HT1080 (cell line): Measurements from ENCODE around the gene MGAT4D. TPM values are rescaled to one million over a fixed set of nuclear protein-coding genes. Genes with fewer than 3 reads are reported as not detected.
"Not testable (repeated sequence)": the region's sequence is repeated elsewhere in the genome, so short reads cannot be mapped to it uniquely, and the experiment has no call there.

ENCODE experiments used
- DNase-seq: peaks from one replicate; pipeline ENCODE4 v3.0.0-alpha.2; 2015; ENCODE audit warnings: low read depth
- polyA plus RNA-seq, 2 experiments: library from polyadenylated mRNA; depleted of rRNA; stranded (reverse); fragments of >200 nt; gene quantifications; 2 replicates each; pipeline ENCODE4 v1.2.3, GENCODE V29; 2015
- total RNA-seq: library from RNA; depleted of rRNA; stranded (reverse); fragments of >200 nt; shearing (Covaris generic); gene quantifications from 2 replicates; pipeline ENCODE4 v1.2.3, GENCODE V29; 2014; rRNA removed

The MGAT4D gene
- not detected in 2 replicates for total RNA-seq
- polyA plus RNA-seq (2015; cell fraction: cytosol; rRNA removed), result not detected in 2 replicates
- polyA plus RNA-seq (2015; cell fraction: nucleus; rRNA removed), result not detected in 2 replicates

- DNase-seq, result no peak
Observed at GRCh38 chr4:140497747-140498636, at the start of gene MGAT4D. Gene MGAT4D (minus strand): TSS chr4:140498293. CDS start chr4:140498222, 71 bp downstream.

DNA sequence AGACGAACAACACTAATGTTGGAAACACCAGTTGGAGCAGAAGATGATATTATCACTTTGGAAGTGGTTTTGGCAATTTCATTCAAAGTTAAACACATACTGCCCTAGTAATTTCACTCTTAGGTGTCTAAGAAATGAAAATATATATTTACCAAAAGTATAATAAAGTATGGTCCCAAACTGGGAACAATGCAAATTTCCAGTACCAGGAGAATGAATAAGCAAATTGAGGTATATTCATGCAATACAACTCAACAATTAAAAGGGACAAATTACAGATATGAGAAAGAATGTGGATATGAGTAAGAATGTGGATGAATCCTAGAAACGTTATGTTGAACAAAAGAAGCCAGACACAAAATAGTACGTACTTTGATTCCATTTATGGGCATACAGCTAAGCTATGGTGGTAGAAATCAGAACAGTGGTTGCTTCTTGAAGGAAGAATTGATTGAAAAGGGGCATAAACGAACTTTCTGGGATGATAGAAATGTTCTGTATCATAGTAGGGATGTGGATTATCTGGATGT is 35.9 kb upstream of the MGAT4D start:
- peak; percentile 8 for DNase-seq

DNA sequence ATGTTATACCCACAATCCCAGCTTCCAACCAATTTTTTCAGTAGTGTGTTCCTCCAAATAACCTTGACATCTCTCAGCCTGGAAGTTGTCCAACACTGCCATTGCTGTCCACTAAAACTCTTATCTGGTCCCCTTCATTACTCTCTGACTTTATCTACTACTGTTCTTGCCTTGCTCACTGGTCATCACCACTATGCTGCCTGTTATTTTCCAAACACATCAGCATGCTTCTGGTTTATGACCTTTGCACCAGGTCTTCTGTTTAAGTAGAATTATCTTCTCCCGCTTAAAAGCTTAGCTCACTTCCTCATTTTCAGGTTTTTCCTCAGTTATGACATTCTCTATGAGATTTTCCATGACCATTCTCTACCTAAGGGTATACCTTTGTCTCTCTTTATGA is 31.3 kb upstream of the MGAT4D start:
- no peak for DNase-seq

- peak; percentile 97 for DNase-seq
Observed at GRCh38 chr4:140523857-140524742, 26.0 kb upstream of the MGAT4D start, which contains the start of gene ELMOD2. Gene ELMOD2 (plus strand): TSS chr4:140524168. CDS start chr4:140525429, 1,261 bp downstream.

- no peak for DNase-seq
Observed at GRCh38 chr4:140523370-140523856, 25.3 kb upstream of the MGAT4D start.

DNA sequence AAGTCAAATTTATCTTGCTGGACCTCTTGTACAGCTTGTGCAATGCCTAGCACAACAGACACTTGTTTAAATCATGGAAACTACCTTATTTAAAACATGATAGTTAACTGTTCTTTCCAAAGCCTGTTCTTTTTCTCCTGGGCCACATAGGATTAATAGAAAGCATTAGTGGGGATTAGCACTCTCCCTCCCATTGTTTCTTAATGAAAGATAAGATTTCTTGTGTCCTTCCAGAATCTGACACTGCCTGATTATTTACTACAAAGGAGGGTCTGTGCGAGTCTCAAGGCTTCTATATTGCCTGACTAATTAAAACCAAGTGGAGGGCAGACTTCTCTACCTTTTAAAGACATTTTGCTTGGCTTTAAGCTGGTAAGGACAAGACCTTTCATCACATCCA is 17.3 kb upstream of the MGAT4D start:
- DNase-seq, result no peak

DNA sequence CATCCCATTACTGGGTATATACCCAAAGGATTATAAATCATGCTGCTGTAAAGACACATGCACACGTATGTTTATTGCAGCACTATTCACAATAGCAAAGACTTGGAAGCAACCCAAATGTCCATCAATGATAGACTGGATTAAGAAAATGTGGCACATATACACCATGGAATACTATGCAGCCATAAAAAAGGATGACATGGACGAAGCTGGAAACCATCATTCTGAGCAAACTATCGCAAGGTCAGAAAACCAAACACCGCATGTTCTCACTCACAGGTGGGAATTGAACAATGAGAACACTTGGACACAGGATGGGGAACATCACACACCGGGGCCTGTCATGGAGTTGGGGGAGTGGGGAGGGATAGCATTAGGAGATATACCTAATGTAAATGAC is 15.7 kb upstream of the MGAT4D start:
- not testable (repeated sequence) for DNase-seq

DNA sequence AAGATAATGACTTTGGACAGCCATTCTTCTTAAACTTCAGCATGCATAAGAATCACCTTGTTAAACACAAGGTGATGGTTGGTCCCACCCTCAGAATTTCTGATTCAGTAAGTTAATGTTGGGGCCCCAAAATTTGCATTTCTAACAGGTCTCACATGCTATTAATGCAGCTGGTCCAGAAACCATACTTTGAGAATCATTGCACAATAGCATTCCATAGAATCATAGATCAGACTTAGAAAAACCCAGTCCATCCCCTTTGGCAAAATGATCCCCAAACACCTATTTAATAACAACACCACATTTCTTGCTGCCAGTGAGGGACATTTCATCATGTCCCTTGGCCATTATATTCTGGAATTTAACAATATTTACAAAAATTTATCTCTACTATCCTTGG is 6.2 kb upstream of the MGAT4D start:
- DNase-seq, result no peak

- no peak for DNase-seq
Observed at GRCh38 chr4:140499391-140499790, 1.3 kb upstream of the MGAT4D start.

GRCh38 chr4:140497405-140497746 is 717 bp downstream of the MGAT4D start:
- DNase-seq, result no peak

DNA sequence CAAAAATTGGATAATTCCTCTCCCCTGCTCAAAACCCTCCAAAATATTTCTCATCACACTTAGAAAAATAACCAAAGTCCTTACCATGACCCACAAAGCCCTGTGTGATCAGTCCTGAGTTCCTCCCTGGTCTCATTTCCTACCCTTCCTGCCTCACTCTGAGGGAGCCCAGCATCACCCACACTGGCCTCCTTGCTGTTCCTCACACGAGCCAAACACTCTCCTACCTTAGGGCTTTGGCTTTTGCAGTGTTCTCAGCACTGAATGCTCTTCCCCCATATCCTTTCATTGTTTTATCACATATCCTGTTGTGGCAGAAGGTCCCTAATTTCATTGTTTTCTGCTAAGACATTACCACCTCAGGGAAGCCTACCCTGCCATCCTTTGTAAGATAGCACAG is 12.2 kb downstream of the MGAT4D start:
- no peak for DNase-seq

GRCh38 chr4:140483445-140483844 is 14.6 kb downstream of the MGAT4D start:
- DNase-seq, result no peak

GRCh38 chr4:140472156-140472555 is 25.9 kb downstream of the MGAT4D start:
- no peak for DNase-seq

- DNase-seq, result no peak
Observed at GRCh38 chr4:140469791-140470733, 28.0 kb downstream of the MGAT4D start.

GRCh38 chr4:140466146-140466545 is 31.9 kb downstream of the MGAT4D start:
- DNase-seq, result no peak

DNA sequence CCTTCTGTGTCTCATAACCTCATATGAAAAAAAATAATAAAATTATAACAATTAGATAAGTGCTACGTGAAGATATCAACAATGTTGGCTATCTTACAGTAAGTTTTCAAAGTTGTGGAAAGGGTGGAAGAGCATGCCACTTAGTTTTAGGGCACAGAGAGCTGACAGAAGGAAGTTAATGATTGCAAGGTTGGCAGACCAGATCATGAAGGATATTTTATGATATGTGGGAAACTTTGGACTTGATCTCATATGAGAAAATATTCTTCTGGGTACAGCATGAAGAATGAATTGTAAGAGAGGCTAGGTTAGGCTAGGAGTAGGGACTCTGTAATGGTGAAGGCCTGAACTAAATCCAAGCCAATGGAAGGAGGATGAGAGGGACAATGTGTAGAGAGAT is 34.5 kb downstream of the MGAT4D start:
- DNase-seq, result no peak

DNA sequence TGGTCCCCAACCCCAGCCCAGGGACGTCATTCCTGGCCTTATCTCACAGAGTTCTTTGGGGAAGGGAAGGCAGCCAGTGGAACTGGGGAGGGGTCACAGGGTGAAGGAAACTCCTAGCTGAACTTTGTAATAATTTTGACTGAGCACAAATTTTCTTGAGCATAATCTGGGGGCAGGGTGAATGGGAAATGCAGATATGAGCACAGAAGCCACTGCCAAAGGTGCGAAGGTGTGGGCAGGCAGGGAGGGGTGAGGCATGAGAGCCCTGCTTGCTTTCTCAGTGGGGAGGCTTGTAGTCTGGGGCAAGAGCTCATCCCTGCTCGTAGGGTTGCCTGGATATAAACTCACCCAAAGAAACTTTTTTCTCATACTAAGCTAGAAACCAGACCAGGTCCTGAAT is 34.9 kb downstream of the MGAT4D start:
- DNase-seq, result no peak

GRCh38 chr4:140450352-140450751 is 47.7 kb downstream of the MGAT4D start:
- DNase-seq, result no peak

GRCh38 chr4:140448830-140449229 is 49.3 kb downstream of the MGAT4D start:
- DNase-seq, result no peak

- DNase-seq, result no peak
Observed at GRCh38 chr4:140448162-140448561, 49.9 kb downstream of the MGAT4D start.
